ENCODE measurements around the gene C1QTNF8.

The C1QTNF8 gene

GRCh38 chr16:1089822-1090619, 6.0 kb downstream of the C1QTNF8 start:
- TF ChIP-seq CREB1 (IDR thresholded peaks at IDR 0.05; ENCODE audit: low read depth) (no peak), TEAD4 (IDR thresholded peaks at IDR 0.05) (no peak)

GRCh38 chr16:1089439-1089821, 6.6 kb downstream of the C1QTNF8 start:
- TF ChIP-seq EP300 (IDR thresholded peaks at IDR 0.05; ENCODE audit: borderline replicate concordance): no peak
- TF ChIP-seq, protein P1, sequence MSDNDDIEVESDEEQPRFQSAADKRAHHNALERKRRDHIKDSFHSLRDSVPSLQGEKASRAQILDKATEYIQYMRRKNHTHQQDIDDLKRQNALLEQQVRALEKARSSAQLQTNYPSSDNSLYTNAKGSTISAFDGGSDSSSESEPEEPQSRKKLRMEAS (IDR thresholded peaks at IDR 0.05): no peak
- no peak for TF ChIP-seq CEBPB (IDR thresholded peaks at IDR 0.05)
- TF ChIP-seq NFIC (IDR thresholded peaks at IDR 0.05): no peak
- no peak for TF ChIP-seq YY1 (IDR thresholded peaks at IDR 0.05; ENCODE audit: low read depth)
- no peak for TF ChIP-seq EGR1 (IDR thresholded peaks at IDR 0.05)
- TF ChIP-seq USF1 (IDR thresholded peaks at IDR 0.05): no peak
- TF ChIP-seq TCF12 (IDR thresholded peaks at IDR 0.05; ENCODE audit: low read depth): no peak
- no peak for TF ChIP-seq RAD21 (IDR thresholded peaks at IDR 0.05; ENCODE audit: low read depth)
- TF ChIP-seq, protein P2, sequence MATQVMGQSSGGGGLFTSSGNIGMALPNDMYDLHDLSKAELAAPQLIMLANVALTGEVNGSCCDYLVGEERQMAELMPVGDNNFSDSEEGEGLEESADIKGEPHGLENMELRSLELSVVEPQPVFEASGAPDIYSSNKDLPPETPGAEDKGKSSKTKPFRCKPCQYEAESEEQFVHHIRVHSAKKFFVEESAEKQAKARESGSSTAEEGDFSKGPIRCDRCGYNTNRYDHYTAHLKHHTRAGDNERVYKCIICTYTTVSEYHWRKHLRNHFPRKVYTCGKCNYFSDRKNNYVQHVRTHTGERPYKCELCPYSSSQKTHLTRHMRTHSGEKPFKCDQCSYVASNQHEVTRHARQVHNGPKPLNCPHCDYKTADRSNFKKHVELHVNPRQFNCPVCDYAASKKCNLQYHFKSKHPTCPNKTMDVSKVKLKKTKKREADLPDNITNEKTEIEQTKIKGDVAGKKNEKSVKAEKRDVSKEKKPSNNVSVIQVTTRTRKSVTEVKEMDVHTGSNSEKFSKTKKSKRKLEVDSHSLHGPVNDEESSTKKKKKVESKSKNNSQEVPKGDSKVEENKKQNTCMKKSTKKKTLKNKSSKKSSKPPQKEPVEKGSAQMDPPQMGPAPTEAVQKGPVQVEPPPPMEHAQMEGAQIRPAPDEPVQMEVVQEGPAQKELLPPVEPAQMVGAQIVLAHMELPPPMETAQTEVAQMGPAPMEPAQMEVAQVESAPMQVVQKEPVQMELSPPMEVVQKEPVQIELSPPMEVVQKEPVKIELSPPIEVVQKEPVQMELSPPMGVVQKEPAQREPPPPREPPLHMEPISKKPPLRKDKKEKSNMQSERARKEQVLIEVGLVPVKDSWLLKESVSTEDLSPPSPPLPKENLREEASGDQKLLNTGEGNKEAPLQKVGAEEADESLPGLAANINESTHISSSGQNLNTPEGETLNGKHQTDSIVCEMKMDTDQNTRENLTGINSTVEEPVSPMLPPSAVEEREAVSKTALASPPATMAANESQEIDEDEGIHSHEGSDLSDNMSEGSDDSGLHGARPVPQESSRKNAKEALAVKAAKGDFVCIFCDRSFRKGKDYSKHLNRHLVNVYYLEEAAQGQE (IDR thresholded peaks at IDR 0.05; ENCODE audit: low read depth): no peak
- TF ChIP-seq TEAD4 (IDR thresholded peaks at IDR 0.05): no peak
- TF ChIP-seq FOXM1 (IDR thresholded peaks at IDR 0.05; ENCODE audit: borderline replicate concordance, low read depth): no peak
- TF ChIP-seq TAF1 (IDR thresholded peaks at IDR 0.05; ENCODE audit: low read depth): no peak
- no peak for TF ChIP-seq CREB1 (IDR thresholded peaks at IDR 0.05; ENCODE audit: low read depth)

DNA sequence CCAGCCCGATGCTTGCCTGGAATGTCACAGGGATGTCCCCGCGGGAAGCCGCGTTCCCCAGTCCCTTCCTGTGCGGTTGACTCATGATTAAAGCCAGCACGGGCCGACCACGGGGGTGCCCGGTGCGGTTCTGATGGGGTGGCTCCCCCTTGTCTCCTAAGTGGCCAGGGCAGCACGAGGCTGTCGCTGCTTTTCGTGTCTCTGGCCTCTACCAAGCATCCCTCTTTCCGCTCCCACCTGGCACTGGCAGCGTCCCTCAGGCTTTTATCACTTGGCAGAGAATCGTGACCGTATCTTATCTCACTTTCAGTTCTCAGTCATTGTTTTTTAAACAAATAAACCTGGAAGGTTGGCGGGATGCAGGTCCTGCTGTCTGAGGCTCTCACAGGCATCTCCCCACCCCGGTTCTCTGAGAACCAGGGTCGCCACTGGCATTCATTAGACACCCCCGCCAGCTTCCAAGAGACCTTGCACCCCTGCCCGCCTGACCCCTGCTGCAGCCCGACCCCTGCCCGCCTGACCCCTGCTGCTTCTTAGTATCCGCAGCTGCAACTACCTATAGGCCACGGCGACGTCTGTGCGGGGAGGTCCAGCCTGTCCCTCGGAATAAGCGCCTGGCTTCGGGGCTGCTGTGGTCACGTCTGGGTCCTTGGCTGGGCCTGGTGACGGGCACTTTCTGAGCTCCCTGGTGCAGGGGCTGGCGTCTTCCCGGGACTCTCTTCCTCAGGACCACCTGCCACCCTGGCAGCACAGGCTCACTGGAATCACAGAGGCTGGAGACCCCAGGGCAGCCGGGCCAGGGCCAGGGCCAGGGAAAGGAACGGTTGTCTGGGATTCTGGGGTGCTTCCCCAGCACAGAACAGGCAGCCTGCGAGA, 7.5 kb downstream of the C1QTNF8 start:
- TF ChIP-seq CREB1 (IDR thresholded peaks at IDR 0.05; ENCODE audit: low read depth): no peak
- no peak for TF ChIP-seq USF1 (IDR thresholded peaks at IDR 0.05)
- TF ChIP-seq TCF12 (IDR thresholded peaks at IDR 0.05; ENCODE audit: low read depth): no peak
- TF ChIP-seq FOXM1 (IDR thresholded peaks at IDR 0.05; ENCODE audit: borderline replicate concordance, low read depth): no peak
- no peak for TF ChIP-seq NFIC (IDR thresholded peaks at IDR 0.05)
- no peak for TF ChIP-seq ZBTB7A (IDR thresholded peaks at IDR 0.05; ENCODE audit: low read depth)
- TF ChIP-seq, protein P2 (IDR thresholded peaks at IDR 0.05; ENCODE audit: low read depth): no peak
- TF ChIP-seq TAF1 (IDR thresholded peaks at IDR 0.05; ENCODE audit: low read depth): no peak
- TF ChIP-seq EP300 (IDR thresholded peaks at IDR 0.05; ENCODE audit: borderline replicate concordance): no peak
- TF ChIP-seq RAD21 (IDR thresholded peaks at IDR 0.05; ENCODE audit: low read depth): no peak
- no peak for TF ChIP-seq YY1 (IDR thresholded peaks at IDR 0.05; ENCODE audit: low read depth)
- TF ChIP-seq, protein P1 (IDR thresholded peaks at IDR 0.05): no peak
- no peak for TF ChIP-seq TEAD4 (IDR thresholded peaks at IDR 0.05)
- TF ChIP-seq CEBPB (IDR thresholded peaks at IDR 0.05): no peak
- no peak for TF ChIP-seq EGR1 (IDR thresholded peaks at IDR 0.05)

DNA sequence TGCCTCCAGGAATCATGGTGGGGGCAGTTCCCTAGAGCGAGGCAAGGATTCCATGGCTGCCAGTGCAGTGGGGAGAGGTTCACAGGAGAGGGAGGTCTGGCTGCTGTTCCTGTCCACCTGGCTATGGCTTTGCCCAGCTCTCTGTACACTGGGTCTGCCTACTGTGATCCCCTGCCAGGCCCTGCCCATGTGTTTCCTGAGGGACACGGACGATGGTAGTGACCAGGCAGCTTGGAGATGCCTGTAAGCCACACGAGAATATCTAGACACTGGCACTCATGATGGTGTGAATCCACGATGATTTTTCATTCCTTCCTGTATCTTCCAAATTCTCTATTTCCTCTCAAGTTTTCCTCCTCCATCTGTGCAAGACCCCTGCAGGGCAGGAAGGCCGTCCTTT, 11.1 kb downstream of the C1QTNF8 start:
- no peak for TF ChIP-seq FOXM1 (IDR thresholded peaks at IDR 0.05; ENCODE audit: borderline replicate concordance, low read depth)
- no peak for TF ChIP-seq ZBTB7A (IDR thresholded peaks at IDR 0.05; ENCODE audit: low read depth)
- no peak for TF ChIP-seq RAD21 (IDR thresholded peaks at IDR 0.05; ENCODE audit: low read depth)
- TF ChIP-seq, protein P1 (IDR thresholded peaks at IDR 0.05): no peak
- TF ChIP-seq YY1 (IDR thresholded peaks at IDR 0.05; ENCODE audit: low read depth): no peak
- TF ChIP-seq EGR1 (IDR thresholded peaks at IDR 0.05): no peak
- TF ChIP-seq TAF1 (IDR thresholded peaks at IDR 0.05; ENCODE audit: low read depth): no peak
- no peak for TF ChIP-seq CEBPB (IDR thresholded peaks at IDR 0.05)
- TF ChIP-seq, protein P2 (IDR thresholded peaks at IDR 0.05; ENCODE audit: low read depth): no peak
- TF ChIP-seq TCF12 (IDR thresholded peaks at IDR 0.05; ENCODE audit: low read depth): no peak
- TF ChIP-seq TEAD4 (IDR thresholded peaks at IDR 0.05): no peak
- TF ChIP-seq NFIC (IDR thresholded peaks at IDR 0.05): no peak

Data from Ishikawa (cell line).